HCT116 (cell line): Measurements from ENCODE around the gene IPO5. TPM values are rescaled to one million over a fixed set of nuclear protein-coding genes. Genes with fewer than 3 reads are reported as not detected.

Experiments
- ATAC-seq: fragments of 200-7000 bp; cut with Tn5 transposase; 2 replicates; pipeline ENCODE4 v1.9.1; 2020; ENCODE audit warnings: mild to moderate bottlenecking, moderate library complexity
- BruUV-seq: library from RNA; stranded (reverse); fragments of 400-500 nt; replicated peaks from 2 replicates; lab custom pipeline; 2021; lab: Mats Ljungman, UMichigan
- CTCF ChIA-PET: fragments of 300-600 bp; sonication (Branson Sonifier 250); formaldehyde crosslinking; loops from one replicate; lab custom pipeline; 2021; ENCODE audit warnings: antibody characterized with exemption; lab: Charles Lee
- POLR2A ChIA-PET: fragments of 300-600, 350-600 bp; sonication (Branson Sonifier 250); formaldehyde crosslinking; loops from one replicate; lab custom pipeline; 2021; ENCODE audit warnings: antibody characterized with exemption; lab: Charles Lee
- RAD21 ChIA-PET, 2 experiments: fragments of 300-600 bp; sonication (Branson Sonifier 250); formaldehyde crosslinking; loops; one replicate each; lab custom pipeline; 2023; ENCODE audit warnings: low total read pairs in 2 of 2; ENCODE audit not compliant: uncharacterized antibody in 2 of 2, unreplicated experiment in 2 of 2, low non-redundant PET in 1 of 2; lab: Charles Lee
- DNase-seq: peaks from one replicate; pipeline ENCODE4 v3.0.0-alpha.2; 2010; ENCODE audit warnings: low read depth, low spot score
- H2AFZ ChIP-seq: fragments of 200-600 bp; shearing (Covaris generic), sonication (generic); 2 replicates; pipeline ENCODE4 v1.6.1; 2017; ENCODE audit warnings: low read depth, mixed run types, mixed read lengths, antibody characterized with exemption, low read length; ENCODE audit not compliant: poor library complexity, severe bottlenecking
- H3K27ac ChIP-seq: 2 replicates; pipeline ENCODE4 v1.5.1; 2012; ENCODE audit warnings: low read depth, low read length
- H3K27me3 ChIP-seq: fragments of 200-600 bp; sonication (generic); 2 replicates; pipeline ENCODE4 v1.6.1; 2016; ENCODE audit warnings: mixed run types, low read length, mixed read lengths; ENCODE audit not compliant: insufficient read depth
- H3K36me3 ChIP-seq, 2 experiments: fragments of 200-500 bp in 1 of 2; fragments of 200-600 bp in 1 of 2; sonication (Bioruptor generic) in 1 of 2; sonication (generic) in 1 of 2; 2 replicates each; pipeline versions ENCODE4 v1.5.1 to v1.6.1; 2014 to 2016; ENCODE audit warnings: low read length in 2 of 2, inconsistent platforms in 1 of 2, mixed read lengths in 1 of 2, mixed run types in 1 of 2; ENCODE audit not compliant: insufficient read depth in 2 of 2, control insufficient read depth in 1 of 2
- H3K4me1 ChIP-seq, 2 experiments: fragments of 200-600 bp in 1 of 2; sonication (generic) in 1 of 2; 2 replicates each; pipeline versions ENCODE4 v1.5.1 to v1.6.1; 2012 to 2017; ENCODE audit warnings: low read length in 2 of 2, inconsistent platforms in 1 of 2, mild to moderate bottlenecking in 1 of 2, mixed read lengths in 1 of 2, mixed run types in 1 of 2, moderate library complexity in 1 of 2; ENCODE audit not compliant: insufficient read depth in 2 of 2, control insufficient read depth in 1 of 2
- H3K4me2 ChIP-seq: fragments of 200-600 bp; sonication (generic); 2 replicates; pipeline ENCODE4 v1.6.1; 2017; ENCODE audit warnings: mixed run types, low read length, mixed read lengths
- H3K4me3 ChIP-seq, 2 experiments: fragments of 200-600 bp in 1 of 2; sonication (generic) in 1 of 2; replicated peaks in 1 of 2; 2 replicates each; pipeline ENCODE4 v1.5.1; 2011 to 2016; ENCODE audit warnings: low read length in 2 of 2, control low read depth in 1 of 2, low read depth in 1 of 2, mild to moderate bottlenecking in 1 of 2, mixed read lengths in 1 of 2, mixed run types in 1 of 2
- H3K79me2 ChIP-seq: fragments of 200-600 bp; sonication (generic); 2 replicates; pipeline ENCODE4 v1.6.1; 2017; ENCODE audit warnings: mild to moderate bottlenecking, mixed run types, low read length, moderate library complexity, mixed read lengths; ENCODE audit not compliant: insufficient read depth
- H3K9ac ChIP-seq: fragments of 200-600 bp; sonication (generic); 2 replicates; pipeline ENCODE4 v1.6.1; 2016; ENCODE audit warnings: low read length, mixed read lengths
- H3K9me2 ChIP-seq: fragments of 200-600 bp; sonication (generic), shearing (Covaris generic); 2 replicates; pipeline ENCODE4 v1.6.1; 2017; ENCODE audit warnings: mixed run types, mild to moderate bottlenecking, moderate library complexity; ENCODE audit not compliant: insufficient read depth
- H3K9me3 ChIP-seq, 2 experiments: fragments of 200-500 bp in 1 of 2; fragments of 200-600 bp in 1 of 2; sonication (Bioruptor generic) in 1 of 2; sonication (generic) in 1 of 2; 2 replicates each; pipeline ENCODE4 v1.6.1; 2014 to 2017; ENCODE audit warnings: low read length in 2 of 2, mixed read lengths in 2 of 2, inconsistent platforms in 1 of 2, low read depth in 1 of 2, mild to moderate bottlenecking in 1 of 2, mixed run types in 1 of 2, moderate library complexity in 1 of 2; ENCODE audit not compliant: control insufficient read depth in 1 of 2, insufficient read depth in 1 of 2
- H4K20me1 ChIP-seq: fragments of 200-600 bp; sonication (generic), shearing (Covaris generic); 2 replicates; pipeline ENCODE4 v1.6.1; 2017; ENCODE audit warnings: mixed run types, mild to moderate bottlenecking, moderate library complexity; ENCODE audit not compliant: insufficient read depth
- CBX3 ChIP-seq: IDR thresholded peaks from 2 replicates; pipeline ENCODE4 v1.6.1; 2012; ENCODE audit warnings: low read depth
- CEBPB ChIP-seq: IDR thresholded peaks from 2 replicates; pipeline ENCODE4 v1.6.1; 2012; ENCODE audit warnings: low read depth
- CTCF ChIP-seq, 3 experiments: fragments of 200-600 bp in 1 of 3; sonication (generic) in 1 of 3; IDR thresholded peaks in 2 of 3; conservative IDR thresholded peaks in 1 of 3; 2 replicates each; pipeline ENCODE4 v1.5.1; 2012 to 2017; ENCODE audit warnings: low read depth in 2 of 3, low read length in 2 of 3, antibody characterized with exemption in 1 of 3, borderline replicate concordance in 1 of 3, control low read depth in 1 of 3, mild to moderate bottlenecking in 1 of 3, mixed read lengths in 1 of 3, mixed run types in 1 of 3, moderate library complexity in 1 of 3; ENCODE audit not compliant: insufficient read depth in 1 of 3
- ELF1 ChIP-seq: IDR thresholded peaks from 2 replicates; pipeline ENCODE4 v1.6.1; 2012; ENCODE audit warnings: low read depth, borderline replicate concordance
- EZH2 ChIP-seq: fragments of 200-600 bp; sonication (generic); IDR thresholded peaks from 2 replicates; pipeline ENCODE4 v1.6.1; 2017; ENCODE audit warnings: antibody characterized with exemption, mixed run types
- FOSL1 ChIP-seq: IDR thresholded peaks from 2 replicates; pipeline ENCODE4 v1.6.1; 2012; ENCODE audit warnings: low read depth
- JUND ChIP-seq: IDR thresholded peaks from 2 replicates; pipeline ENCODE4 v1.6.1; 2012
- RAD21 ChIP-seq: IDR thresholded peaks from 2 replicates; pipeline ENCODE4 v1.6.1; 2012; ENCODE audit warnings: low read depth, mild to moderate bottlenecking
- SIN3A ChIP-seq: IDR thresholded peaks from 2 replicates; pipeline ENCODE4 v1.6.1; 2012; ENCODE audit warnings: low read depth
- SP1 ChIP-seq: IDR thresholded peaks from 2 replicates; pipeline ENCODE4 v1.6.1; 2012; ENCODE audit warnings: low read depth
- YY1 ChIP-seq: IDR thresholded peaks from 2 replicates; pipeline ENCODE4 v1.6.1; 2011; ENCODE audit warnings: low read length, low read depth, moderate library complexity, mild to moderate bottlenecking; ENCODE audit not compliant: insufficient replicate concordance; ENCODE audit errors: extremely low read depth
- ZFX ChIP-seq: fragments of 450-650 bp; IDR thresholded peaks from 2 replicates; pipeline ENCODE4 v1.6.1; 2017
- ZNF274 ChIP-seq: fragments of 200-500 bp; sonication (Bioruptor generic); IDR thresholded peaks from 2 replicates; pipeline ENCODE4 v1.6.1; 2014; ENCODE audit warnings: mild to moderate bottlenecking, low read depth, low read length, inconsistent platforms
- intact Hi-C: fragments of 100-400 bp; cut with micrococcal nuclease; formaldehyde crosslinking; loops from 2 replicates; pipeline ENCODE4 v1.10.0; 2022
- total RNA-seq: library from RNA; stranded (reverse); gene quantifications from one replicate; pipeline ENCODE4 v1.2.1, GENCODE V29; 2021; ENCODE audit not compliant: unreplicated experiment
- TF ChIP-seq, protein P1 (sequence below): IDR thresholded peaks from 2 replicates; pipeline ENCODE4 v1.6.1; 2012; ENCODE audit warnings: low read depth
- TF ChIP-seq, protein P2 (sequence below): IDR thresholded peaks from 2 replicates; pipeline ENCODE4 v1.6.1; 2012
- TF ChIP-seq, protein P3 (sequence below): IDR thresholded peaks from 2 replicates; pipeline ENCODE4 v1.6.1; 2011; ENCODE audit warnings: mild to moderate bottlenecking, low read length, moderate library complexity; ENCODE audit not compliant: insufficient replicate concordance; ENCODE audit errors: extremely low read depth
- TF ChIP-seq, protein P4 (sequence below): IDR thresholded peaks from 2 replicates; pipeline ENCODE4 v1.6.1; 2012

Gene IPO5
- total RNA-seq, 1 experiment from 2014 or later = 237 TPM

- intact Hi-C loops = no loop called here
- ChIA-PET POLR2A (no interaction called here), RAD21 (no interaction called here)
- H3K27ac ChIP-seq = no peak overlapping the region
- H3K79me2 ChIP-seq = no peaks in the 10 kb centered on the region
- ATAC-seq = no peak
- BruUV-seq = no TSS peak
- H3K9ac ChIP-seq = no peak overlapping the region
- no peaks in the 10 kb centered on the region for H3K36me3 ChIP-seq
- no peaks in the 10 kb centered on the region for H3K9me2 ChIP-seq
- TF ChIP-seq, protein P1, sequence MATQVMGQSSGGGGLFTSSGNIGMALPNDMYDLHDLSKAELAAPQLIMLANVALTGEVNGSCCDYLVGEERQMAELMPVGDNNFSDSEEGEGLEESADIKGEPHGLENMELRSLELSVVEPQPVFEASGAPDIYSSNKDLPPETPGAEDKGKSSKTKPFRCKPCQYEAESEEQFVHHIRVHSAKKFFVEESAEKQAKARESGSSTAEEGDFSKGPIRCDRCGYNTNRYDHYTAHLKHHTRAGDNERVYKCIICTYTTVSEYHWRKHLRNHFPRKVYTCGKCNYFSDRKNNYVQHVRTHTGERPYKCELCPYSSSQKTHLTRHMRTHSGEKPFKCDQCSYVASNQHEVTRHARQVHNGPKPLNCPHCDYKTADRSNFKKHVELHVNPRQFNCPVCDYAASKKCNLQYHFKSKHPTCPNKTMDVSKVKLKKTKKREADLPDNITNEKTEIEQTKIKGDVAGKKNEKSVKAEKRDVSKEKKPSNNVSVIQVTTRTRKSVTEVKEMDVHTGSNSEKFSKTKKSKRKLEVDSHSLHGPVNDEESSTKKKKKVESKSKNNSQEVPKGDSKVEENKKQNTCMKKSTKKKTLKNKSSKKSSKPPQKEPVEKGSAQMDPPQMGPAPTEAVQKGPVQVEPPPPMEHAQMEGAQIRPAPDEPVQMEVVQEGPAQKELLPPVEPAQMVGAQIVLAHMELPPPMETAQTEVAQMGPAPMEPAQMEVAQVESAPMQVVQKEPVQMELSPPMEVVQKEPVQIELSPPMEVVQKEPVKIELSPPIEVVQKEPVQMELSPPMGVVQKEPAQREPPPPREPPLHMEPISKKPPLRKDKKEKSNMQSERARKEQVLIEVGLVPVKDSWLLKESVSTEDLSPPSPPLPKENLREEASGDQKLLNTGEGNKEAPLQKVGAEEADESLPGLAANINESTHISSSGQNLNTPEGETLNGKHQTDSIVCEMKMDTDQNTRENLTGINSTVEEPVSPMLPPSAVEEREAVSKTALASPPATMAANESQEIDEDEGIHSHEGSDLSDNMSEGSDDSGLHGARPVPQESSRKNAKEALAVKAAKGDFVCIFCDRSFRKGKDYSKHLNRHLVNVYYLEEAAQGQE = no peak
- TF ChIP-seq, protein P2, sequence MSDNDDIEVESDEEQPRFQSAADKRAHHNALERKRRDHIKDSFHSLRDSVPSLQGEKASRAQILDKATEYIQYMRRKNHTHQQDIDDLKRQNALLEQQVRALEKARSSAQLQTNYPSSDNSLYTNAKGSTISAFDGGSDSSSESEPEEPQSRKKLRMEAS = no peak
- TF ChIP-seq RAD21 = no peak
- no peak for TF ChIP-seq YY1
- TF ChIP-seq ZNF274 = no peak
- TF ChIP-seq SIN3A = no peak
- TF ChIP-seq EZH2 = no peak
- no peak for TF ChIP-seq CEBPB
- TF ChIP-seq CTCF (IDR thresholded peaks at IDR 0.05 in 2 of 3, conservative IDR thresholded peaks at IDR 0.05 in 1 of 3; ENCODE audit: borderline replicate concordance in 1 of 3, insufficient read depth in 1 of 3, low read depth in 2 of 3, low read length in 2 of 3) = no peak
- TF ChIP-seq, protein P3, sequence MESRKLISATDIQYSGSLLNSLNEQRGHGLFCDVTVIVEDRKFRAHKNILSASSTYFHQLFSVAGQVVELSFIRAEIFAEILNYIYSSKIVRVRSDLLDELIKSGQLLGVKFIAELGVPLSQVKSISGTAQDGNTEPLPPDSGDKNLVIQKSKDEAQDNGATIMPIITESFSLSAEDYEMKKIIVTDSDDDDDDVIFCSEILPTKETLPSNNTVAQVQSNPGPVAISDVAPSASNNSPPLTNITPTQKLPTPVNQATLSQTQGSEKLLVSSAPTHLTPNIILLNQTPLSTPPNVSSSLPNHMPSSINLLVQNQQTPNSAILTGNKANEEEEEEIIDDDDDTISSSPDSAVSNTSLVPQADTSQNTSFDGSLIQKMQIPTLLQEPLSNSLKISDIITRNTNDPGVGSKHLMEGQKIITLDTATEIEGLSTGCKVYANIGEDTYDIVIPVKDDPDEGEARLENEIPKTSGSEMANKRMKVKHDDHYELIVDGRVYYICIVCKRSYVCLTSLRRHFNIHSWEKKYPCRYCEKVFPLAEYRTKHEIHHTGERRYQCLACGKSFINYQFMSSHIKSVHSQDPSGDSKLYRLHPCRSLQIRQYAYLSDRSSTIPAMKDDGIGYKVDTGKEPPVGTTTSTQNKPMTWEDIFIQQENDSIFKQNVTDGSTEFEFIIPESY = no peak
- no peak for TF ChIP-seq ELF1
- TF ChIP-seq JUND = no peak
- no peak for TF ChIP-seq CBX3
- TF ChIP-seq ZFX = no peak
- TF ChIP-seq, protein P4, sequence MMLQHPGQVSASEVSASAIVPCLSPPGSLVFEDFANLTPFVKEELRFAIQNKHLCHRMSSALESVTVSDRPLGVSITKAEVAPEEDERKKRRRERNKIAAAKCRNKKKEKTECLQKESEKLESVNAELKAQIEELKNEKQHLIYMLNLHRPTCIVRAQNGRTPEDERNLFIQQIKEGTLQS = no peak
- no peak for TF ChIP-seq FOSL1
- no peak for TF ChIP-seq SP1
- TF ChIP-seq, all 23 proteins: peak for 0
- H4K20me1 ChIP-seq = no peaks in the 10 kb centered on the region
- CTCF ChIA-PET = no interaction called here
- H3K4me1 ChIP-seq = peaks cover 0 to 3% of the 10 kb centered on the region in 2 experiments; a peak in 1 of 4 replicates
- no peaks in the 10 kb centered on the region for H3K9me3 ChIP-seq
- H2AFZ ChIP-seq = no peak overlapping the region
- no peak overlapping the region for H3K4me2 ChIP-seq
- no peak for DNase-seq
- H3K27me3 ChIP-seq = no peaks in the 10 kb centered on the region
- H3K4me3 ChIP-seq = no peak overlapping the region
Measured at GRCh38 chr13:98068521-98068920, 115.0 kb downstream of the IPO5 start.
